Endothelial cell of umbilical vein (primary cell): ENCODE measurements around the gene TRPM3. TPM values are rescaled to one million over a fixed set of nuclear protein-coding genes. Genes with fewer than 3 reads are reported as not detected.
A peak's percentile ranks its signal among the peaks of the same experiment; 100 is the strongest.

Experiments
- BruUV-seq: library from RNA; stranded (reverse); fragments of 400-500 nt; replicated peaks from 2 replicates; lab custom pipeline; 2021; lab: Mats Ljungman, UMichigan
- CTCF ChIA-PET: fragments of 300-600, 350-600 bp; sonication (Branson Sonifier 250); formaldehyde crosslinking; loops from one replicate; lab custom pipeline; 2021; ENCODE audit warnings: antibody characterized with exemption, inconsistent platforms; lab: Charles Lee
- POLR2A ChIA-PET: fragments of 300-600, 350-600 bp; sonication (Branson Sonifier 250); formaldehyde crosslinking; loops from one replicate; lab custom pipeline; 2021; ENCODE audit warnings: antibody characterized with exemption, inconsistent platforms; lab: Charles Lee
- DNase-seq: peaks from one replicate; pipeline ENCODE4 v3.0.0-alpha.2; 2011; ENCODE audit warnings: low read depth, low spot score
- FAIRE-seq: peaks from 2 replicates; lab custom pipeline; 2011; peaks lifted over from hg19 to GRCh38; lab: Jason Lieb, UNC
- H2AFZ ChIP-seq: 2 replicates; pipeline ENCODE4 v1.6.0; 2012; ENCODE audit warnings: low read depth, low read length, control low read depth, inconsistent platforms
- H3K27ac ChIP-seq: 2 replicates; pipeline ENCODE4 v1.5.1; 2011; ENCODE audit warnings: low read depth, mild to moderate bottlenecking, control low read depth, low read length, moderate library complexity; ENCODE audit not compliant: insufficient read depth
- H3K27me3 ChIP-seq, 2 experiments: 2 replicates each; pipeline versions ENCODE4 v1.6.0 to v1.6.1; 2011; ENCODE audit warnings: low read length in 2 of 2, mixed read lengths in 1 of 2; ENCODE audit not compliant: control insufficient read depth in 2 of 2, insufficient read depth in 2 of 2
- H3K36me3 ChIP-seq, 2 experiments: 2 replicates in 1 of 2; 3 replicates in 1 of 2; pipeline ENCODE4 v1.5.1; 2011; ENCODE audit warnings: low read length in 2 of 2, mild to moderate bottlenecking in 1 of 2, moderate library complexity in 1 of 2; ENCODE audit not compliant: control insufficient read depth in 2 of 2, insufficient read depth in 2 of 2; ENCODE audit errors: extremely low read depth in 1 of 2
- H3K4me1 ChIP-seq: 3 replicates; pipeline ENCODE4 v1.5.1; 2011; ENCODE audit warnings: mild to moderate bottlenecking, low read length; ENCODE audit not compliant: control insufficient read depth, insufficient read depth; ENCODE audit errors: extremely low read depth
- H3K4me2 ChIP-seq: 2 replicates; pipeline ENCODE4 v1.6.1; 2011; ENCODE audit warnings: low read length, control low read depth, mixed read lengths; ENCODE audit not compliant: insufficient read depth
- H3K4me3 ChIP-seq, 3 experiments: fragments of 200-600 bp in 1 of 3; sonication (generic), shearing (Covaris generic) in 1 of 3; replicated peaks in 1 of 3; 2 replicates each; pipeline ENCODE4 v1.5.1; 2011 to 2016; ENCODE audit warnings: control low read depth in 3 of 3, low read length in 3 of 3, mild to moderate bottlenecking in 2 of 3, inconsistent platforms in 1 of 3, low read depth in 1 of 3, moderate library complexity in 1 of 3; ENCODE audit not compliant: insufficient read depth in 1 of 3
- H3K79me2 ChIP-seq: 2 replicates; pipeline ENCODE4 v1.6.0; 2012; ENCODE audit warnings: low read length, inconsistent platforms; ENCODE audit not compliant: control insufficient read depth, insufficient read depth
- H3K9ac ChIP-seq: replicated peaks from 2 replicates; pipeline ENCODE3; 2011; ENCODE audit warnings: low read length, control low read depth; ENCODE audit not compliant: insufficient read depth; ENCODE audit errors: extremely low read depth
- H3K9me1 ChIP-seq: replicated peaks from 3 replicates; pipeline ENCODE4 v1.6.0; 2011; ENCODE audit warnings: mild to moderate bottlenecking, low read length; ENCODE audit not compliant: control insufficient read depth, insufficient read depth; ENCODE audit errors: extremely low read depth
- H3K9me3 ChIP-seq: replicated peaks from 2 replicates; pipeline ENCODE4 v1.5.1; 2012; ENCODE audit warnings: low read length, inconsistent platforms; ENCODE audit not compliant: control insufficient read depth, insufficient read depth
- H4K20me1 ChIP-seq: replicated peaks from 2 replicates; pipeline ENCODE3; 2011; ENCODE audit warnings: mild to moderate bottlenecking, low read length; ENCODE audit not compliant: control insufficient read depth, insufficient read depth; ENCODE audit errors: extremely low read depth
- CTCF ChIP-seq, 2 donors: IDR thresholded peaks; 1 replicate in 1 of 2; 2 replicates in 1 of 2; pipeline ENCODE4 v1.5.1; 2011; ENCODE audit warnings: low read length in 2 of 2, mild to moderate bottlenecking in 2 of 2, moderate library complexity in 2 of 2, control low read depth in 1 of 2, inconsistent platforms in 1 of 2, low read depth in 1 of 2; ENCODE audit not compliant: insufficient read depth in 1 of 2; ENCODE audit errors: extremely low read depth in 1 of 2
- EZH2 ChIP-seq: IDR thresholded peaks from 2 replicates; pipeline ENCODE4 v1.6.1; 2012; ENCODE audit warnings: borderline replicate concordance, low read depth, mild to moderate bottlenecking, moderate library complexity, low read length, inconsistent platforms; ENCODE audit not compliant: severe bottlenecking
- FOS ChIP-seq: IDR thresholded peaks from 2 replicates; pipeline ENCODE4 v1.6.1; 2011; ENCODE audit warnings: mild to moderate bottlenecking, low read length, moderate library complexity, borderline replicate concordance; ENCODE audit not compliant: insufficient read depth
- GATA2 ChIP-seq: IDR thresholded peaks from 2 replicates; pipeline ENCODE4 v1.7.0; 2011; ENCODE audit warnings: low read depth, mild to moderate bottlenecking, moderate library complexity, mixed read lengths, low read length; ENCODE audit not compliant: insufficient read length, insufficient read depth
- JUN ChIP-seq: IDR thresholded peaks from 2 replicates; pipeline ENCODE4 v1.6.1; 2011; ENCODE audit warnings: borderline replicate concordance, low read depth; ENCODE audit not compliant: insufficient read length, insufficient read depth
- MAX ChIP-seq: IDR thresholded peaks from 2 replicates; pipeline ENCODE4 v1.6.1; 2011; ENCODE audit not compliant: insufficient read depth, insufficient read length
- MYC ChIP-seq: IDR thresholded peaks from one replicate; pipeline ENCODE4 v1.6.1; 2011; ENCODE audit warnings: mild to moderate bottlenecking, low read depth, low read length
- POLR2A ChIP-seq: IDR thresholded peaks from 2 replicates; pipeline ENCODE4 v1.6.1; 2012; ENCODE audit warnings: low read depth, mild to moderate bottlenecking, control low read depth, low read length
- POLR2AphosphoS5 ChIP-seq: IDR thresholded peaks from 2 replicates; pipeline ENCODE4 v1.6.1; 2012; ENCODE audit warnings: low read depth, mild to moderate bottlenecking, control low read depth, low read length, moderate library complexity; ENCODE audit not compliant: insufficient read depth
- dilution Hi-C: fragments of 300-500 bp; cut with MboI; formaldehyde crosslinking; loops from one replicate; pipeline ENCODE4 v1.15.0; 2019; ENCODE audit warnings: low sequenced_read_pairs; ENCODE audit not compliant: extremely low pct_ligation_motif_present
- intact Hi-C: fragments of 100-400 bp; cut with micrococcal nuclease; formaldehyde crosslinking; loops from one replicate; pipeline ENCODE4 v1.10.0; 2022
- polyA plus RNA-seq, 4 experiments: library from polyadenylated mRNA; depleted of rRNA in 3 of 4; stranded (reverse) in 3 of 4; unstranded in 1 of 4; fragments of >200 nt; gene quantifications; 2 replicates each; pipeline versions ENCODE4 v1.2.1 to v1.2.3, GENCODE V29; 2011 to 2012; ENCODE audit warnings: missing spikeins in 1 of 4
- total RNA-seq: library from RNA; stranded (reverse); gene quantifications from 2 replicates; pipeline ENCODE4 v1.2.3, GENCODE V29; 2021

Gene TRPM3
- total and polyA plus RNA-seq, 2 donors (not counting 3 experiments of a cell fraction or from before 2014, with no cell fraction given), result 0.17 to 0.33 TPM

GRCh38 chr9:70923961-70924360 is 197.5 kb downstream of the TRPM3 start:
- FAIRE-seq (no peak), DNase-seq (no peak)
- dilution Hi-C loops (no loop called here), intact Hi-C loops (loop anchor here (2.0 kb wide), 1 partner anchor 21 kb away; no protein-coding TSS in a partner anchor)
- TF ChIP-seq GATA2 (no peak), POLR2AphosphoS5 (no peak), JUN (no peak), CTCF (IDR thresholded peaks at IDR 0.05; ENCODE audit: extremely low read depth in 1 of 2, insufficient read depth in 1 of 2, low read depth in 1 of 2, low read length in 2 of 2) (no peak), MYC (no peak), POLR2A (no peak), EZH2 (no peak), FOS (no peak), MAX (no peak)
- H4K20me1 ChIP-seq, result no peaks in the 10 kb centered on the region
- H3K4me3 ChIP-seq, result no peak overlapping the region
- no TSS peak for BruUV-seq
- H3K27me3 ChIP-seq, result no peaks in the 10 kb centered on the region
- no peaks in the 10 kb centered on the region for H3K79me2 ChIP-seq
- no peaks in the 10 kb centered on the region for H3K9me3 ChIP-seq
- ChIA-PET CTCF (interaction anchor here (0.7 to 3.0 kb wide), 34 partner anchors 8 to 379 kb away, joined by 3 to 72 read pairs (median 5); no protein-coding TSS in a partner anchor), POLR2A (no interaction called here)
- H3K9ac ChIP-seq, result no peak overlapping the region
- no peaks in the 10 kb centered on the region for H3K9me1 ChIP-seq
- peaks cover 8% of the 10 kb centered on the region for H3K4me1 ChIP-seq
- no peak overlapping the region for H2AFZ ChIP-seq
- peak overlapping the region; percentile 81 for H3K4me2 ChIP-seq
- H3K36me3 ChIP-seq, result no peaks in the 10 kb centered on the region
- H3K27ac ChIP-seq, result no peak overlapping the region
